Retinal pigment epithelial cell (primary cell): ENCODE measurements around the gene TNPO2.

Experiments
- DNase-seq: peaks from one replicate; pipeline ENCODE4 v3.0.0-alpha.2; 2010; ENCODE audit warnings: low read depth
- H3K4me3 ChIP-seq: 2 replicates; pipeline ENCODE4 v1.5.1; 2011; ENCODE audit warnings: mild to moderate bottlenecking, low read length, control low read depth, moderate library complexity
- TF ChIP-seq, protein P1 (sequence below): conservative IDR thresholded peaks from 2 replicates; pipeline ENCODE4 v1.5.1; 2011; ENCODE audit warnings: low read depth, low read length, control low read depth, inconsistent platforms

The TNPO2 gene

DNA sequence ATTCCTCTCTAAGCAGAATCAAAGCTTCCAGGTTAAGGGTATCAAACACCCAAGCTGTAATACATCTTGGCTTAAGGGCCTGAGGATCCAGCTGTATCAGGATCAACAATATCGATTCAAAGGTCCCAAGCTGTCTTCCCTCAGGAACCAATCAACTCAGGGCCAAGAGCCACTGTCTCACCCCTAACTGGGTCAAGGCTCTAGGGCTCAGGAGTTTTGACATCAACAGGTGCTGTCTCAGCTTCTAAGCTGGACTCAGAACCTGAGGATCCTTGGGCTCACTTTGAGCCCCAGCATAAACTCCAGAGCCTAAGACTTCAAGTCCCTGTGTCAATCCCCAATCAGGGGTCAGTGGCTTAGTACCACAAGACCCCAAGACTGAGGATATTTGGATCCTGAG is 28.2 kb downstream of the TNPO2 start:
- no peak for DNase-seq
- peak overlapping the region; percentile 88 for H3K4me3 ChIP-seq
- TF ChIP-seq, protein P1, sequence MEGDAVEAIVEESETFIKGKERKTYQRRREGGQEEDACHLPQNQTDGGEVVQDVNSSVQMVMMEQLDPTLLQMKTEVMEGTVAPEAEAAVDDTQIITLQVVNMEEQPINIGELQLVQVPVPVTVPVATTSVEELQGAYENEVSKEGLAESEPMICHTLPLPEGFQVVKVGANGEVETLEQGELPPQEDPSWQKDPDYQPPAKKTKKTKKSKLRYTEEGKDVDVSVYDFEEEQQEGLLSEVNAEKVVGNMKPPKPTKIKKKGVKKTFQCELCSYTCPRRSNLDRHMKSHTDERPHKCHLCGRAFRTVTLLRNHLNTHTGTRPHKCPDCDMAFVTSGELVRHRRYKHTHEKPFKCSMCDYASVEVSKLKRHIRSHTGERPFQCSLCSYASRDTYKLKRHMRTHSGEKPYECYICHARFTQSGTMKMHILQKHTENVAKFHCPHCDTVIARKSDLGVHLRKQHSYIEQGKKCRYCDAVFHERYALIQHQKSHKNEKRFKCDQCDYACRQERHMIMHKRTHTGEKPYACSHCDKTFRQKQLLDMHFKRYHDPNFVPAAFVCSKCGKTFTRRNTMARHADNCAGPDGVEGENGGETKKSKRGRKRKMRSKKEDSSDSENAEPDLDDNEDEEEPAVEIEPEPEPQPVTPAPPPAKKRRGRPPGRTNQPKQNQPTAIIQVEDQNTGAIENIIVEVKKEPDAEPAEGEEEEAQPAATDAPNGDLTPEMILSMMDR = no peak

DNA sequence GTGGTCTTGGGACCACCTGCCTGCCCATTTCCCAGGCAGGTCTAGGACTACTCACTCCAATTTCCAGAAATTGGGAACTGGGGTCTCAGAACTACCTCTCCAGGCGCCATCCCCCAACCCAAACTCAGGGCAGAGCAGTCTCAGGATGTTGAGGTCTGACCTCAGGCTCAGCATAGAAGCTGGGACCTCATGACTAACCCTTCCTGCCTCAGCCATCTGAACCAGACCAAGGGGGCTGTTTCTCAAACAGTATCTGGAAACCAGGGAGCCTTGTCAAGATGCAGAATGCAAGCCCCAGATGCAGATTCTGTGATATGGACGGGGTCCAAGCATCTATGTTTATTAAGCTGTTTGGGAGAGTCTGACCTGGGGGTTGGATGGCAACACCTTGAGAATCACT is 28.6 kb downstream of the TNPO2 start:
- TF ChIP-seq, protein P1 = no peak
- H3K4me3 ChIP-seq = peak overlapping the region; percentile 5
- DNase-seq = no peak

DNA sequence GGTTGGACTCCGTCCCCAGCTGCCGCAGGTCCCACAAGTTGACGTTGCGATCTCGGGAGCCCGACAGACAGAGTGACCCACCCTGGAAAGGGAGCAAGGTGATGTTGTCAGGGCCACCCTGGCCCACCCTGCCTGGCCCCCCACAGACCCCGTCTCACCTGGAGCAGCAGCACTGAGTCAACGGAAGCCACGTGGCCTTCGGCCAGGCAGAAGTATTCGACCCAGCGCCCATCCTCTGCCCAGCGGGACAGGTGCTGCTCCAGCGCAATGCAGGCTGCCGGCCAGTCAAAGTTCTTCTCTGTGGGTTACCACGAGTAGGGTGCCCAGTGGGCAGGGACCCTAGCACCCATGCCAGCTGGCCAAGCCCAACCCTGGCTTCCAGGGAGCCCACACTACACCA is 29.1 kb downstream of the TNPO2 start:
- H3K4me3 ChIP-seq = no peak overlapping the region
- TF ChIP-seq, protein P1 = no peak
- DNase-seq = no peak

DNA sequence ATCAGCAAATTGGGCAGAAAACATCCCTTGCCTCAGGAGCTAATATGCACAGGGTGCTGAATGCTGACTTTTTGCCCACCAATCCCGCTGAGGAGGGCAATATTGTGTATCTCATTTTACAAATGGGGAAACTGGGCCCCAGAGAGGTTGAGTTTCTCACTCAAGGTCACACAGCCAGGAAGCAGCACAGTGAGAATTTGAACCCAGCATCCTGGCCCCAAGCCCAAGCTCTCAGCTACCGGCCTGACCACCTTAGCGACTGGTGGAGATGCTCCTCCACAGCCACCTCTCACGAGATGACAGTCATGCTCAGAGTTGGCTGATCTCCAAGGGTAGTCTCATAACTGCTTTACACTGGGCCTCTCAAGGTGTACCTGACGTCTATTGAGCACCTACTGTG is 30.8 kb downstream of the TNPO2 start:
- no peak overlapping the region for H3K4me3 ChIP-seq
- TF ChIP-seq, protein P1 = no peak
- DNase-seq = no peak

DNA sequence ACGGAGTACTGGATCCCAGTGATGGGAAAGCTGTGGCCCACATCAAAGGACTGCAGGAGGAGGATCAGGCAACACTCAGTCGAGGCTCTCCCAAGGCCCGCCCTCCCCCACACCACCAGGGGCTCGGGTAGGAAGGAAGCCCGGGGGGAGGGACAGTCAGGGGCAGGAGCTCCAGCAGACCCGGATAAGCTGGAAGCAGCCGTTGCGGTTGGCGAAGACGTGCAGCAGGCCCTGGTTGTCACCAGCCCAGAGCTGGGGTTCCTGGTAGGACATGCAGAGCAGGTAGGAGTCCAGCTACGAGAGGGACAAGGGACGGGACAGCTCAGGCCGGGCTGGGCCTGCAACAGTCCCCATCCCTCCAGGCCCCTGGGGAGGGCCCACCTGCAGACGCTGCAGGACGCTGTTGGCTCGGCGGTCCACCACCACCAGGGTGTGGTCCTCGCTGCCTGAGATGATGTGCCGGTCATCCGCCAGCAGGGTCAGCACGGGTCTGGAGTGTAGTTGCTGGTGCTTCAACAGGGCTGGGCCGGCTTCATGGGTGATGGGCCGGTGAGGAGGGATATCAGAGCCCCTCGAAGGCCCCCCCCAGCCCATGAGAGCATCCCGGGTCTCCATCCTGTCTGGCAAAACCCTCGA is 34.0 kb downstream of the TNPO2 start:
- TF ChIP-seq, protein P1 = no peak
- H3K4me3 ChIP-seq = no peak overlapping the region
- no peak for DNase-seq

DNA sequence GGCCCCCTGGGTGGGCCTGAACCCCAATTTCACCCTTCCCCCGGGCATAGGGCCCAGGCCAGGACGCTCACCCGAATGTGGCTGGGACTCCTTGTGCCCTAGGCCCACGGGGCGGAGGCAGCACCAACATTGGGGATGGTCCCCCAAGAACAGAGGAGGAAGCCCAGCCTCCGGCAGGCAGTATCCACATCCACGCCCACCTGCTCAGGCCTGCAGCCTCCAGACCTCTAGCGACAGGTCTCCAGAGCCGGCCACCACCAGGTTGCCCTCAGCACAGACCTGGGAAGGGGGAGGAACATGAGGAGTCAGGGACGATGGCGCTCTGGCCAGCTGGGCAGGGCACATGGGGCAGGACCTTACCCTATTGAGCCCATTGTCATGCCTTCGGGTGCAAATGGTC is 34.7 kb downstream of the TNPO2 start:
- DNase-seq = no peak
- no peak overlapping the region for H3K4me3 ChIP-seq
- TF ChIP-seq, protein P1 = no peak

DNA sequence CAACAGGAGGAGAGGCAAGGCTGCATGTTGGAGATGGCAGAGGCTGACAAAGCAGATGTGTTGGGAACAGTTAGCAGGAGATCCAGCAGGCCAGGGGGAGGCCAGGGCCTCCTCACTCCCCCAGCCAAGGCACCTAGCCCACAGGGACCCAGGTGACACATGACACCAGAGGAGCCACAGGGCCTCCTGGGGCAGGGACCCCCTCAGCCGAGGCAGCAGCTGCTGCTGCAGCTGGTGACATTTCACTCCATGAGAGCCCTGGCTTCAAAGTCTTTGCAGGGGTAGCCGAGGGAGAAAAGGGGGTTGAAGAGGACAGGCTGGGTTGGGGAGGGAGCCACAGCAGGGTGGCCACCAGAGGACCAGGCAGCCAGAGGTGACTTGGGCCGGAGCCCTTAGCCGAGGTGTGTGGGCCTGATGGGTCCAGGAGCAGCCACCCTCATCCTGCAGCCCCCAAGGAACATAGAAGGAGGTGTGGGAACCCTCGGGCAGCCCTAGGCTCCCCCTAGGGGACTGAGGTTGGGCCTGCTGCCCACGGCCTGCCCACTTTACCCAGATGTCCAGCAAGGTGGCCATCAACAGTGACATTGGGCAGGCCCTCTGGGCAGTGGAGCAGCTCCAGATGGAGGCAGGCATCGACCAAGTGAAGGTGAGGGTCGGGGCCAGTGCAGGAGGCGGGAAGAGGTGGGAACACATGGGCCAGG is 36.1 kb downstream of the TNPO2 start, which contains the start of gene GNG14:
GNG14 (plus strand) TSS at position 503 of the 701 bp plus-strand sequence; CDS start at position 554, 51 bp downstream.
- no peak within 1 kb of the TSS for H3K4me3 ChIP-seq
- TF ChIP-seq, protein P1 = no peak
- no peak for DNase-seq
